NCI-H128 (cell line): ENCODE results near the gene ELMO1.

Source experiments
- DNase-seq: peaks from one replicate; lab custom pipeline; 2025; ENCODE audit not compliant: unreplicated experiment; lab: John Stamatoyannopoulos, UW

Gene ELMO1

DNA sequence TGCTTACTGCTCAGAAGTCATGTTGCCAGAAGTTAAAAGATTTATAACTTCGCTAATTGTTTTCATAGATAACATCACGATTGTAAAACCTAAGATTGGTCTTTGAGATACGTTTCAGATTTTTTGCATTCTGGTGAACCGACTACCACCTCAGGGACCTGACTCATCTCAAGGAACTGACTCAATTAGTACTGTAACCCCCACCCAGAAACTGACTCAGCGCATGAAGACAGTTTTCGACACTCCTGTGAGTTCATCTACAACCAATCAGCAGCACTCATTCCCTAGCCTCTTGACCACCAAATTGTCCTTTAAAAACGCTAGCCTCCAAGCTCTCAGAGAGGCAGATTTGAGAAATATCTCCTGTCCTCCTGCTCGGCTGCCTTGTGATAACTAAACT is 72.3 kb downstream of the ELMO1 start:
- DNase-seq: no peak

DNA sequence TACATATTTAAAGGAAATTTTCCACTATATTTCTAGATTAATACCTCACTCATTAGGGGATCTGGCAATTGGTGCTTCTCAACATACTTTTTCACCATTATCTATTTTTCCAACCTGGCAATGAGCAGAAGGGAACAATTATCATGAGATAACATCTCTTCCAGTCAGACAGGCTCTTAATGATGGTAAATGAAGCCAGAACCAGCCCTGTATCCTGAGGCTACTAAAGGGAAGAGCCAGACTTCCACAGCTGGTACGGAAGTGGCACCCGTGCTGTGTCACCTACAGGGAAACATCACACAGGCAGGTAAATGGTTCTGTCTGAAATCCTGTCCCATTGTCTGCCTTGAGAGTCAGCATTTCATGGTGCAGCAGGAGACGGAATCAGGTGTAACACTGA is 75.9 kb downstream of the ELMO1 start:
- DNase-seq: no peak

DNA sequence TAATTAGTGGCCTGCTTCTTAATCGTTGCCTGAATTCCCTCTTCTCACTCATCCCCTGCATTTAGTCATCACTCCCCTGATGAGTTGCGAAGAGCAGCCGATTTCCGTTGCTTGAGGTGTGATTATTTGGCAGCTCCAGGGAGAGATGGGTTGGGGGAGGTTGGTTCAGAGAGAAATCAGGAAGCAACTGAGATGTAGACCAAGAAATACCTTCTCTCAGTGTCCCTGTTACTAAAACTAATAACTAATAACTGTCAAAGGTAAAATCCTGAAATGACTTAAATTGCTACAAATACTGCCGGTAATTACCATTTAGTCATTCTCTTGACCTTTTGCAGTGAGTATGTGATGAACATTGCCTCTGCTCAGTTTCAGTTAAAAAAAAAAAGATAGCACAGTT is 76.9 kb downstream of the ELMO1 start:
- DNase-seq: no peak

DNA sequence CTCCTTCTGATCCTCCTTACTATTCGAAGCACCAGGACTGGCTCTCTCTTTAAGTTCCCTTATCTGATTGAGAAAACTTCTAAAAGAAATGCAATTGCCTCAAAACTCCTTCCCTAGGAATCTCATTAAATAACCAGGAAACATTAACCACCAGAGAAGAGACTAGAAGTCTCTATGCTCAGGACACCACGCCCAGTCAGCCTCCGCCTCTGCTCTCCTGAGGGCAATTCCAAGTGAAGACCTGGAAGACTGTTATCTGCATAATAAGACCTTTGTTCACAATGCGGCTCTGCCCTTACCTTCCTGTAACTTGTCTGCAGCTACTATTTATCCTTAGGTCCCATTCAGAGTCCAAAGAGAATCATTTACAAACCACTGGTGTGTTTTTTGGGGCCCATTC is 78.8 kb downstream of the ELMO1 start:
- no peak for DNase-seq

DNA sequence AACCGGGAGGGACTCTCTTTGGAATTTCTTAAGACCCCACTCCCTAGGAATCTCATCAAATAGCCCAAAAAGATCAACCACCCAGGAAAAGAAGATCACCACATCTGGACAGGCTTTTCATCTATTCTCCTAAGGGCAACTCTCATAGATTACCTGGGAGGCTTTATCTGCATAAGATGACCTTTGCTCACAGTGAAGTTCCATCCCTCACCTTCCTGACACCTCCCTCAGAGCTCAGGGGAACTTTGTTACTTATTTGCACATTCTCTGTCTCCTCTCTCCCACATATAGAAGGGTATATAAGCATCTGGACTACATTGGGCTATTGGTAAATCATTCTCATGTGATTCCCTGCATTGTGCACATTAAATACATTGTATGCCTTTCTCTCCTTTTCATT is 80.1 kb downstream of the ELMO1 start:
- DNase-seq: no peak

DNA sequence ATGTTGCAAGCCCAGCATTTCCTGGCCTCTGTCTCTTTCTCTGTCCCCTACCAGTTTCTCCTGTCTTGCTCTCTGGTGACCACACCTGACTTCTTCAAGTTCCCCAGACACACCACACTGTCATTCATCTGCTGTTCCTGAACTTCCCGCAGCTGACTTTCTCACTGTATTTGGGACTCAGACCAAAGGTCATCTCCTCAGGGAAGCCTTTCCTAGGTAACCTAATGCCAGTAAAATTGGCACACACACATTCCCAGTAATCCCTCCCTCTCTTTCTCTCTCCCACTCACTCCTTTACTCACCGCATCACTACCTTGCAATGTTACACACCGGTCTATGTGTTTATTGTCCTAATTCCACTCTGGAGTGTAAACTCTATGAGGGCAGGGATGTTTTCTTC is 81.7 kb downstream of the ELMO1 start:
- DNase-seq: no peak

DNA sequence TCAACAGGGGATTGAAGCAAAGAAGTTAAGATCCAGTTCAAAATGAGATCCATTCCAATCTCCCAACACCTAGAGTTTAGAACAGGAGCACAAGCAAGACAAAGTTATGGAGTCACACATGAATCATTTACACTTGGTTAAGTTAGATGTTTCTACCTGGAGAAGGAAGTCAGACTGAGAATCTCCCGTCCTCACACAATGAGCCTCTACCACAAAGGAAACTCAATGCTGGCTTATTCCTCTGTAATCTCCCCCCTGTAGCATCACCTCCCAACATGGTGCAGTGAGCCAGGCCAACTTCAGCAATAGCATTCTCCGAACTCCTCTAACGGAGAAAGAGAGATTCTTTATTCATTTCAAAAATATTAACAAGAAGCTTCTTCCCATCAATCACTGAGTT is 82.2 kb downstream of the ELMO1 start:
- no peak for DNase-seq

DNA sequence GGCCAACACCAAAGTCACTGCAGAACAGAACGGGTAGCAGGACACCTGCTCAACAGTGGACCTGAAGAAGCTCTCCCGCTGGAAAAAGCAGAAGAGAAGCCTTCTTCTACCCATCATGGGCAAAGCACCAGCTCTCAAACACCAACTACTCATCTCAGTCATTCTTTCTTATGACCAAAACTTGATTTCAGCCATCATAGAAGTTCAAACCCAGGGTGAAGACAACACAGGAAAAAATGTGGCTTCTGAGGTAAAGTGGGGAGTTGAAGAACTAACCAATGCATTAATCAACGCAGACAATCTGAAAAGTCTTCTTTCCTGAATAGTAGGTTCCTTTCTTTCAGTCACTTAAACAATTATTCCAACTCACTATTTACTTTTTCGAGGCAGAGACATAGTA is 83.3 kb downstream of the ELMO1 start:
- no peak for DNase-seq

DNA sequence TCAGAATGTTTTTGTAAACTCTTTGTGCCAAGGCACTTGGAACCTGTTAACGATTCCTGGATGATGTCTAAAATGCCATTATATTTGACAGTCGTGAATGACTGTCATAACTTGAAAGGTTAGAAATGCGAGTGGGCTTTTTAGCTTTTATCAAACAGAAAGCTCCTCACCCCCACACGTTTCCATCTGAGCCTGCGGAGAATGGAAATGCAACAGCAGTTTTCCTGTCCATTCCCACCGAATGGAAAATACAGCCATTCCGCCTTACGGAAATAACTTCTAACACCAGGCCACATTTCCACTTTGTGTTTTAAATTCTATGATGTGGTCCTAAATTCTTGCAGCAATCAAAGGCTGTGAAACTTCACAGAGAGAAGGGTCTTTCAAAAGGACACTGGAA is 83.8 kb downstream of the ELMO1 start:
- DNase-seq: no peak

DNA sequence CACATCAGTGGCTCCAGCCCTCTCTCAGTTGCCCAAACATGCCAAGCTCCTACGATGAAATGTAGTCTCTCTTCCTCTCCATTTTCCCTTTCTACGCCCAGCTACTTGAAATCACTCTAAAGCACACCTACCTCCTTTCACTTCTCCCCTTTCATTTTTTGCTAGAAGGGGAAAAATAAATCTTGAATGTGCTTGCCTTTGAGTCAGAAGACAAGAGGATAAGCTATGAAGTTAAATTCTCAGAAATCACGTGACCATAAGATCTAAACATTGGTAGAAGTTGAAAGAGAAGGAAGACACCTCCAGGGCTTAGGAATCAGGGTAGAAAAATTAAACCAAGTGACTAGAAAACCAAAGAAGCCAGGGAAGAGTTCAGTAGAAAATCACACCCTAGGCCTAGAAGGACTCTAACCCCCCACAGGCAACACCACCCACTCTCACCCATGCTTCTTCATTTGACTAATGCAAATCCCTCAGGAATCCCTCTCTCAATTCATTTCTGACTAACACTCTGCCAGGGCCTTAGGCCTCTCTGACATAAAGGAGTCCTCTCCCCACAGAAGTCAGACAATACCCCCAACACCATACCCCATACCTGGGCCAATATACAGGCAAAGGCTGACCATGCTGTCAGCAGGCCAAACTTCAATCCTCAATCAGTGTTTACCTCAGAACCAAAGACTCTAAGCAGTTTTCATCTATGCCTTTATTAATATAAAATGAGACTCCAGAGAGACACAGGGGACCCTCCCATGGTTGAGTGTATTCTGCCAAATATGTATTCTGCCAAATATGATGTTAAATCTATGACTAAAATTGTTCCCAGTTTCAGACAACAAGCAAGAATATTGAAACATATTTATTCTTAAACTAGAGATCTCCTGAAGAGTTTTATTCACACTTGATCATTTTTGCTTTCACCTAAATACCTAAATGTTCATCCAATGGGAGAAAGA is 84.8 kb downstream of the ELMO1 start:
- no peak for DNase-seq

DNA sequence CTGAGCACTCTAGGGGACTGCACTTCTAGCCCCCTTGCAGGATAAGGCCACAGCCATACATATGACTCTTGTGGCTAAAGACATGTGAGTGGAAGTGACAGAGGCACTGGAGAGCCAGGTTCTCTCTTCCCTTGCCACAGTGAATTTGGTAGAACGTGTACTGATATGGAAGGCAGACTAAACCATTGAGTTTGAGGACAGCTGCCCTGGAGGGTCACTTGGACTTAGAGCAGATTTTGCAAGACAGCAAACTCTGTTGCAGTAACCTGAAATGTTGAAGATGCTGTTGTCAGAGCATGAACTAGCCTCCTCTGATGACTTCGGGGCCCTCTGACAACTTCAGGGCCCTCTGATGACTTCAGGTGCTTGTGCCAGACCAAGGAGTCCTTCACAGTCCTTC is 85.9 kb downstream of the ELMO1 start:
- DNase-seq: no peak

DNA sequence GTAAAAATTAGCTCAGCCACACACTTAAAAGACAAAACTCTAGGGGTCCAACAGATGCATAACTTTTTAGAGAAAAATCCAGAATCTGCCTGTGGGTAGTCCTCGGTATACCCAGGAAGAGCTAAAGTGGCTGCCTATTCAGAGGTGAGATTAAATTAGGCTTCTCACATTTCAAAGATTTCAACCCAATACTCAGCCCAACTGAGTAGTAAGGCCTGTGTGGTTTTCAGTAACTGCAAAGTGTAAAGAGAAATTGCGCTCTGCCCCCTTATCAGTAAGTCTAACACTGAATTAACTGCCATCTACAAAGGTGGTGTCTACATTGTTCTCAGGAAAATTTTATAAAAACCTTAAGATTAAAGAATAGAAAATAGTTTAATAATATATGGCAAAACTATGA is 88.2 kb downstream of the ELMO1 start:
- no peak for DNase-seq

DNA sequence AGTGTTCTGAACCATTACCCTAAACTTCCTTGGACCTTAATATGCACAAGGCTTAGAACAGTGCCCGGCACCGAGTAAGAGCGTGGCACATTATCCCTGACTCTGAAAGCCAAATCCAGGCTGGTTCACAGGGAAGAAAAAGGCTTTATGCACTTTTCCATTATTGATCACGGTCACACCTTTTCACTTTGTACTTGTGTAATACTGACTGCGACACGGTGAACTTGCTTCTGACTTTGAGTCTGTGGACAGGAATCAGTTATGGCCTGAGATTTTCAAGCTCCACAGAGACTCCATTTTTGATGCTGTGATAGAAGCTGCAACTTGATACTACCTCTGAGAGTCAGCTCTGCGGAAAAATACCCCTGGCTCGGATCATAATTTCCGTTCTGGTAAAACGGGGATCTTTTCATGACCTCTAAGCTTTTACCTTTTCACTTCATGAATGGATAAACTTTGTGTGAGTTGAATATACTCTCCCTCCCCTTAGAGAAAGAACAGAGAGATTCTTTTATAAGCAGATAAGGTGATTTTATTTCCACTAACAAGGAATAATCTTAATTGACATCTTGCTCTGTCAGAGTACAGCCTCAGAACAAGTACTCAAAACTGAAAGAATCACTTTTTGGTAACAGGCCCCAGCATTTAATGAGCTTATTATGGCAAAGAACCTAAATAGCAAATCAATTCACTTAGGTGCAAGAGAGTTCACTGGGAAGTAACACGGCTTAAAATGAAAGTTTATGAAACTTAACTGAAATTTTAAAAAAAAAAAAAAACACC is 88.8 kb downstream of the ELMO1 start:
- no peak for DNase-seq

DNA sequence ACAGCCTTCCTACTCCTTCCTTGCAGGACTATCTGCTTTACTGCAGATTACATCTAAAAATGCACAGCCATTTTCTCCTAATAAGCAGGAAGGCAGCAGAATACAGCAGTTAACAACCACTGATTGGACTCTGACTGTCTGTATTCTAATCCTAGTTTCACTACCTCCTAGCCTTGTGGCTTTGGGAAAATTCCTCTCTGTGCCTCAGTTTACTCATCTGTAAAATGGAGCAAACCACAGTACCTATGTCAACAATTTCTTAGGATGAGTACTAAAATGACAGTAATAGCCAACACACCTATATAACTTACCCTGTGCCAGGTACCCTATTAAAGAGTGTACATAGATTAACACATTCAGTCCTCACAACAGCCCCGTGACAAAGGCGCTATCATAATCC is 89.5 kb downstream of the ELMO1 start:
- no peak for DNase-seq

DNA sequence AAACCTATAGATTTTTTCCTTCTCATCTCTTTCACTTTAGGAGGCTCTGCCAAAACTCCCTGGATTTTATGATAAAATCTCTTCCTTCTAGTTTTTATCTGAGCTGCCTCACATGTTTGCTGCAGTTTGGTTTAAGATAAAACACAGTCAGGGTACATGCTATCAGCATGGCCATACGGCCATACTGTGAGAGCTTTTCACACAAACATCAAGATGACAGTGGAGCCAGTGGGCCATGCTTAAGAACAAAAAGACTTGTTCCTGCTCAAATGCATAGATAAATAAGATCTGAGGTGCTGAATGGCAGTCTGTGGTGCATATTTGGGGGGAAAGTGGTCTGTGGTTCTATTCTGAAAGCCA is 91.0 kb downstream of the ELMO1 start:
- DNase-seq: no peak

DNA sequence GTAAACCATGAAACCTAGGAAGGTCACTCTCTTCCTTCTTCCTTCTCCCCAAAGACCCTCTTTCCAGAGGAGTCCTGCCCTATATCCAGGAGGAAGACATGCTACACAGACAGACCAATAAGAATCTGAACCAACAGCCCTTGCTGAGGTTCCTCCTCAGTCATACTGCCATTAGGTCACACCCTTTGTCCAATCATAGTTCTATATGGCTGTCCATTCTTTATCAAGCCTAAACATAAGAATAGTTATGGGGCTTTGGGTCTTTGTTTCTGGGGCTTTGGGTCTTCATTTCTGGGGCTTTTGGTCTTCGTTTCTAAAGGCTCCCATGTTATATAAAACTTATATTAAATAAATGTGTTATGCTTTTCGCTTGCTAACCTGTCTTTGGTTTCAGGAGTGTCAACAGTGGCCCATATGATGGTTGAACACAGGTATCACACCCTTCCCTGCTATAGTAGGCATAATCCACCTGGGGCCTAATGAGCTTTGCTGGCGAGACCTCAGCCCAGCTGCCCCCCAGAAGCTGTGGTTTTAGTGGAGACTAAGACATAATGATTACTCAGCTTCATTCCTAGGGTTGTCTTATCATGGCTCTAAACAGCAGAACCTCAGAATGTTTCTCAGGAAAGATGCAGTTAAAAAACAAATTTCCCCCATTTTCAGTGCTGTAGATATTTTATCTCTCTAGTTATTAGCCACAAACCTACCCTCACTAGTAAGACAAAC is 91.6 kb downstream of the ELMO1 start:
- no peak for DNase-seq

DNA sequence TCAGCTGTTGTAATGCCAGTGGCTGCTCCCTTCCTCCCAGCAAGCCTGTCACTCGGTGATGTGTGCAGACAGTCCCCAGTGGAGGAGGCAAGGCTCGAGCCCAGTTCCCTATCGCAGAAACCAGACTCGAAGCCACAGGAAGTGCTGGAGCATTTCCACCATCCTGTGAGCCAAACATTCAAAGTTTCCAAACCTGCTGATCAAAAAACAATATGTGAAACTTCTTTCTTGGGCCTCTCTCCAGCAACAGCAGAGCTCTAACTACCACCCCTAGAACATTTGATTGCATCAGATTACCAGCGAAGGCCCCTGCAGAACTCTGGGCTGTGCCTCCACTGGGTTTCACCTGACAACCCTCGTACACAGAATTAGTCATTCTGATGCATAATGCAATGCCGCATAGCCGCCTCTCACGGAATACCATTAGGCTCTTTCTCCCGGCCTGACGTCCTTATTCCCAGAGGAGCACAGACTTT is 94.0 kb downstream of the ELMO1 start:
- DNase-seq: no peak

DNA sequence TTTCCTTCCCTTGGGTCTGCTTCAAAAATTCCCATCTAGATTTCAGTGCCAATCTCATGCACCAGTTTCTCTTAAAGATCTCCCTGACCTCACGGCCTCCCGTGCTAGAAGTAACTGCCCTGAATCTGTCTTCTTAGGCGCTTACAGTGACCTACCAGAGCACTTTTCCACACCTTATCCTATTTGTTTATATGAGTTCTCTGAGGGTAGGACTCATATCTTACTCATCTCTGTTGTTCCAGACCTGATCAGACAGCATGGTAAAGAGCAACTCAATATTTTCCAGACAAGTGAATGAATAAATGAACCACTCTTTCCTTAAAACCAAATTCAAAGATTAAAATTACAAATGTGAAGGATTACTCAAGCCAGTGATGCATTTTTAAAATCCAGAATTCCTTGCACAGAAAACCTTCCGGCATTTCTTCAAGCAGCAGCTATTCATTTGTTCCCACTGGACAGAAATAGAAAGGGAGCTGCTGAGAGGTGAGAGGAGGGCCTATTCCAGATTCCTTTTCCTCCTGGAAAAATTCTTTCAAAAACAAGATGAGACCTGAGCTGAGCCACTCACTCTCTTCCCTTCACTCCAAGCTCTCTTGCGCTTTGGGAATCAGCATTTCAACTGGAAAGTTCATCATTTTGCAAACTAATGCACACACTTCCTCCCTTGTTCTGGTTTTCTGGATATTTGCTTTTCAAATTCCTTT is 94.6 kb downstream of the ELMO1 start:
- no peak for DNase-seq

DNA sequence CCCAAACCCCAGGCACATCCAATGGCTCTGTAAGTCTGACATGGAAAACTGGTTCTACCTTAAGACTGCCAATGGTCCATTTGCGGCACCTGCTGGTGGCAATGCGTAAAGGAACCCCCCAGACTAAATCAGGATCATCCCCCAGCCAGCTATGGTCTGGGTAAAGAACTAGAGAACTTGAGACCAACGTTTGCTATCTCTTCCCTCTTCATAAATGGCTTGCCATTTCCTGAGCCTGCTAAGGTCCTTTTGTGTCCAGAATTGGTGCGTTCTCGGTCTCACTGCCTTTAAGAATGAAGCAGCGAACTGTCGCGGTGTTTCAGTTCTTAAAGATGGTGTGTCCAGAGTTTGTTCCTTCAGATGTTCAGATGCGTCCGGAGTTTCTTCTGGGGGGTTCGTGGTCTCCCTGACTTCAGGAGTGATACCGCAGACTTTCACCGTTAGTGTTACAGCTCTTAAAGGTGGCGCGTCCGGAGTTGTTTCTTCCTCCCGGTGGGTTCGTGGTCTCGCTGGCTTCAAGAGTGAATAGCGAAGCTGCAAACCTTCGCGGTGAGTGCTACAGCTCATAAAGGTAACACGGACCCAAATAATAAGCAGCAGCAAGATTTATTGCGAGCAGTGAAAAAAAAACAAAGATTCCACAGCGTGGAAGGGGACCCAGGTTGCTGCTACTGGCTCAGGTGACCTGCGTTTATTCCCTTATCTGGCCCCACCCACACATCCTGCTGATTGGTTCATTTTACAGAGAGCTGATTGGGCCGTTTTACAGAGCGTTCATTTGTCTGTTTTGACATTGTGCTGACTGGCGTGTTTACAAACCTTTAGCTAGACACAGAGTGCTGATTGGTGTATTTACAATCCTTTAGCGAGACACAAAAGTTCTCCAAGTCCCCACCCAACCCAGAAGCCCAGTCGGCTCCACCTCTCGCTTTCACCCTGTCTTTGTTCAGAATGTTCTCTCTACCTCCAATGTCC is 95.4 kb downstream of the ELMO1 start:
- no peak for DNase-seq
